ENCODE data around the gene OR1A2.
"Not testable (repeated sequence)": the region's sequence is repeated elsewhere in the genome, so short reads cannot be mapped to it uniquely, and the experiment has no call there.

Gene OR1A2, protein sequence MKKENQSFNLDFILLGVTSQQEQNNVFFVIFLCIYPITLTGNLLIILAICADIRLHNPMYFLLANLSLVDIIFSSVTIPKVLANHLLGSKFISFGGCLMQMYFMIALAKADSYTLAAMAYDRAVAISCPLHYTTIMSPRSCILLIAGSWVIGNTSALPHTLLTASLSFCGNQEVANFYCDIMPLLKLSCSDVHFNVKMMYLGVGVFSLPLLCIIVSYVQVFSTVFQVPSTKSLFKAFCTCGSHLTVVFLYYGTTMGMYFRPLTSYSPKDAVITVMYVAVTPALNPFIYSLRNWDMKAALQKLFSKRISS

GRCh38 chr17:3197219-3197618 lies at the start of gene OR1A2:
Gene OR1A2 (plus strand): TSS chr17:3197519. CDS start chr17:3197519, 0 bp downstream.
- DNase-seq: no peak

- DNase-seq: no peak
These were observed 40.1 kb upstream of the OR1A2 start for GRCh38 chr17:3157218-3157617.

- DNase-seq: peak in 1 of 2 donors; percentile 17
These were observed 29.7 kb upstream of the OR1A2 start for GRCh38 chr17:3167574-3167973.

GRCh38 chr17:3189961-3190360 lies 7.4 kb upstream of the OR1A2 start:
- no peak for DNase-seq

- DNase-seq: no peak
These were observed 10.0 kb downstream of the OR1A2 start, which contains the start of gene OR1A1 for GRCh38 chr17:3207367-3207766. Gene OR1A1 (plus strand): TSS chr17:3207667. CDS start chr17:3215621, 7,954 bp downstream.

DNA sequence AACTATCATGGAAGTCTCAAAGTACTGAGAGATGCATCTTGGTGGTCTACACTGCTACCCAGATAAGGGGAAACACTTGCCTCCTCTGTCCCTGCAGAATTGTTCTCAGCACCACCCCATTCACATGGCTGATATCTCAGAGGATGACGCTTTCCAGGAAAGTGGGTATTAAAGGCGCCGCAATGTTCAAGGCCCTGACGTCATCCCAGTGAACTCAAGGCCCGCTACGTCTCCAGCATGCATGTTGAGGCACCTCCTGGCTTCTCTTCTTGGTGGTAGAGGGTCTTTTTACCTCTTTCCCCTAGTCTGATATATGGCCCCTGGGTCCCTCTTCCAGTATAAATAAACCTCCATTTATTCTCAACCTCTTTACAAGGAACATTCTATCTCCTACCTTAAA lies 11.2 kb downstream of the OR1A2 start:
- no peak for DNase-seq

GRCh38 chr17:3213001-3213400 lies 15.7 kb downstream of the OR1A2 start:
- no peak for DNase-seq

- DNase-seq: no peak
These were observed 16.3 kb downstream of the OR1A2 start for GRCh38 chr17:3213587-3213986.

DNA sequence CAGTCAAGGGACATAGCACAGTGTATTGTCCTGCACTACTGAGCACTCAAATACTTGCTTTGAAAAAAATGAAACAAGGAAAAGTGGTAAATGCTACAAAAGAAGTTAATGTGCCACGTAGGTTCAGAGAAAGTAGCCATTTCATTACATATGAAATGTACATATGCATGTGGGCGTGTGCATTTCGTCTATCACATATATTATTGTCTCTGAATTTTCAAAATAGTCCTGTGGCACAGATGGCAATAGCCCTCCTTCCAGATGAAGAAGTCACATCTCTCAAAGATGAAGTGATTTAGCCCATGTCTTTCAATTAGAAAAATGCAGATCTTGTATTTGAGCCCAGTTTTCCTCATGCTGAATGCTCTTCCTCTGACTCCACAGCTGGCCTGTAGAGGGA lies 22.7 kb downstream of the OR1A2 start:
- DNase-seq: not testable (repeated sequence)

DNA sequence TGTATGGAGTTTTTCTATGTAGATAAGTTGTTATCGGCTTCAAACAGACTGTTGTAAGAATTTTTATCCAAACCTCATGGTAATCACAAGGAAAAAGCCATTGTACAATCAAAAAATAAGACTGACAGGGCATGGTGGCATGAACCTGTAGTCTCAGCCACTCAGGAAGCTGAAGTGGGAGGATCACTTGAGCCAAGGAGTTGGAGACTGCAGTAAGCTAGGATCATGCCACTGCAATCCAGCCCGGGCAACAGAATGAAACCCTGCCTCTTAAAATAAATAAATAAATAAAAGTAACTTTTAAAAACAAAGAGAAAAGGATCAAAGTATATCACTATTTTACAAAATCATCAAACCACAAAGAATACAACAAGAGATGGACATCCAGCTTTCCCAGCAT lies 24.5 kb downstream of the OR1A2 start:
- no peak for DNase-seq

DNA sequence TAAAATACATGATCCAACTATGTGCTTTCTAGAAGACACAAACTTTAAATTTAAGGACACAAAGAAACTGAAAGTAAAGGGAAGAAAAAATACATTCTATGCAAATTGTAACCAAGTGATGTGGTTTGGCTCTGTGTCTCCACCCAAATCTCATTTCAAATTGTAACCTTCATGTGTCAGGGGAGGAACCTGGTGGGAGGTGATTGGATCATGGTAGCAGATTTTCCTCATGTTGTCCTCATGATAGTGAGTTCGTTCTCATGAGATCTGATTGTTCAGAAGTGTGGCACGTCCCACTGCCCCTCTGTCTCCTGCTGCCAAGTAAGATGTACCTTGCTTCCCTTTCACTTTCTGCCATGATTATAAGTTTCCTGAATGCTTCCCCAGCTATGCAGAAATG lies 25.2 kb downstream of the OR1A2 start:
- peak in 1 of 2 donors; percentile 4 for DNase-seq

DNA sequence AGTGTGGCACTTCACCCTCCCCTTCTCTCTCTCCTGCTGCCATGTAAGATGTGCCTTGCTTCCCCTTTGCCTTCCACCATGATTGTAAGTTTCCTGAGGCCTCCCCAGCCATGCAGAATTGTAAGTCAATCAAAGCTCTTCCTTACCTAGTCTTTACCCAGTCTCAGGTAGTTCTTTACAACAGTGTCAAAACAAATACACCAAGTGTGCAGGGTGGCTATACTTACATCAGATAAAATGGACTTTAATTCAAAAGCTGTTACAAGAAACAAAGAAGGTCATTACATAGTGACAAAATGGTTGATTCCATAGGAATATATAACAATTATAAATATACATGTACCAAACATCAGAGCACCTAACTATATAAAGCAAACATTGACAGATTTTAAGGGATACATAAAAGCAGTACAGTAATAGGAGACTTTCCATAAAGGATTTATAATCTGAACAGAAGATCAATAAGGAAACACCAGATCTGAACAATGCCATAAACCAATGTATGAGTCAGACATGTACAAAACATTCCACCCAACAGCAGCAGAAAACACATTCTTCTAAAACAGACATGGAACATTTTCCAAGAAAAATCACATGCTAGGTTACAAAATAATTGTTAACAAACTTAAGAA lies 27.5 kb downstream of the OR1A2 start:
- DNase-seq: not testable (repeated sequence)

GRCh38 chr17:3232300-3232699 lies 35.0 kb downstream of the OR1A2 start:
- DNase-seq: not testable (repeated sequence)

GRCh38 chr17:3238685-3239084 lies 41.4 kb downstream of the OR1A2 start:
- DNase-seq: peak; percentile 3 to 31

GRCh38 chr17:3241044-3241443 lies 43.7 kb downstream of the OR1A2 start:
- not testable (repeated sequence) for DNase-seq

DNA sequence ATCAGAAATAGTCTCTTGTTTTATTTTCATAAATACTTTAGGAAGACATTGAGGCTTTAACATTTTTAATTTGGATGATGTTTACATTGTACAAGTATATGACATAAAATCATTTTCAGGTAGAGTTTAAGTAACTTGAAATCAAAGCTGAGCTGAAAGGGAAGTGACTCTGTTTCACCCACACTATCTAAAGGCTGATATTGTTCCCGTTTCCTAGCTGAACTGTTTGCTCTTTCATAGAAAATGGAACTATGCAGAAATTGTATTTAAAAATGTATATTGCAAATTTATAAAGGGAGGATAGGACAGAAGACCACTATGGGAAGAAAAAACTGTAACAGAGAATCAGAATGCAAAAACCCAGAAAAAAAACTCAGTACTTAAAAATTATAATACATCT lies 47.5 kb downstream of the OR1A2 start:
- DNase-seq: not testable (repeated sequence)

All from CD4-positive, alpha-beta T cell treated with Interleukin-1 beta for 1 hour (primary cell).